Astrocyte (in vitro differentiated cells and primary cell): ENCODE results near the gene KDM7A. TPM values are rescaled to one million over a fixed set of nuclear protein-coding genes. Genes with fewer than 3 reads are reported as not detected.

Experiments used
- DNase-seq: peaks from one replicate; pipeline ENCODE4 v3.0.0-alpha.2; 2010; ENCODE audit warnings: low read depth
- FAIRE-seq: peaks from 2 replicates; lab custom pipeline; 2011; peaks lifted over from hg19 to GRCh38; lab: Jason Lieb, UNC
- H2AFZ ChIP-seq: 2 replicates; pipeline ENCODE4 v1.6.0; 2012; ENCODE audit warnings: low read depth, low read length, inconsistent platforms
- H3K27ac ChIP-seq: 2 replicates; pipeline ENCODE4 v1.5.1; 2011; ENCODE audit warnings: low read depth, low read length, inconsistent platforms
- H3K27me3 ChIP-seq: 2 replicates; pipeline ENCODE4 v1.6.0; 2011; ENCODE audit warnings: low read length, inconsistent platforms; ENCODE audit not compliant: insufficient read depth
- H3K36me3 ChIP-seq: 2 replicates; pipeline ENCODE4 v1.5.1; 2011; ENCODE audit warnings: low read length, inconsistent platforms; ENCODE audit not compliant: insufficient read depth
- H3K4me1 ChIP-seq: 2 replicates; pipeline ENCODE4 v1.5.1; 2011; ENCODE audit warnings: low read length, inconsistent platforms; ENCODE audit not compliant: insufficient read depth
- H3K4me2 ChIP-seq: 2 replicates; pipeline ENCODE4 v1.6.0; 2012; ENCODE audit warnings: low read length, inconsistent platforms
- H3K4me3 ChIP-seq: 2 replicates; pipeline ENCODE4 v1.5.1; 2011; ENCODE audit warnings: low read depth, mild to moderate bottlenecking, low read length, inconsistent platforms; ENCODE audit not compliant: insufficient read depth
- H3K79me2 ChIP-seq: 2 replicates; pipeline ENCODE4 v1.6.0; 2012; ENCODE audit warnings: mild to moderate bottlenecking, low read length, inconsistent platforms; ENCODE audit not compliant: insufficient read depth
- H3K9ac ChIP-seq: 2 replicates; pipeline ENCODE4 v1.6.0; 2012; ENCODE audit warnings: mild to moderate bottlenecking, low read length, inconsistent platforms
- H3K9me3 ChIP-seq: 2 replicates; pipeline ENCODE4 v1.5.1; 2012; ENCODE audit warnings: low read depth, mild to moderate bottlenecking, low read length, inconsistent platforms; ENCODE audit not compliant: insufficient read depth
- H4K20me1 ChIP-seq: 2 replicates; pipeline ENCODE4 v1.6.0; 2012; ENCODE audit warnings: low read length, inconsistent platforms; ENCODE audit not compliant: insufficient read depth
- H3K27ac Mint-ChIP-seq: one replicate; pipeline ENCODE4 v1.8.0; 2021; ENCODE audit warnings: mild to moderate bottlenecking, mixed read lengths; ENCODE audit not compliant: unreplicated experiment
- H3K27me3 Mint-ChIP-seq: one replicate; pipeline ENCODE4 v1.8.0; 2021; ENCODE audit warnings: low read depth, mixed read lengths; ENCODE audit not compliant: unreplicated experiment
- H3K36me3 Mint-ChIP-seq: one replicate; pipeline ENCODE4 v1.8.0; 2021; ENCODE audit warnings: low read depth, mixed read lengths; ENCODE audit not compliant: unreplicated experiment
- H3K4me1 Mint-ChIP-seq: one replicate; pipeline ENCODE4 v1.8.0; 2021; ENCODE audit warnings: low read depth, mixed read lengths; ENCODE audit not compliant: unreplicated experiment
- H3K4me3 Mint-ChIP-seq: one replicate; pipeline ENCODE4 v1.8.0; 2021; ENCODE audit warnings: mild to moderate bottlenecking, moderate library complexity, mixed read lengths; ENCODE audit not compliant: unreplicated experiment
- H3K9me3 Mint-ChIP-seq: one replicate; pipeline ENCODE4 v1.8.0; 2021; ENCODE audit warnings: mild to moderate bottlenecking, mixed read lengths; ENCODE audit not compliant: unreplicated experiment
- EZH2 ChIP-seq: IDR thresholded peaks from 2 replicates; pipeline ENCODE4 v1.6.1; 2012; ENCODE audit warnings: mild to moderate bottlenecking, low read length, inconsistent platforms; ENCODE audit not compliant: insufficient read depth
- total RNA-seq: library from RNA; stranded (reverse); gene quantifications from 2 replicates; pipeline ENCODE4 v1.2.1, GENCODE V29; 2021
- TF ChIP-seq, protein P1 (sequence below): IDR thresholded peaks from 2 replicates; pipeline ENCODE4 v1.5.1; 2011; ENCODE audit warnings: low read depth, mild to moderate bottlenecking, inconsistent platforms, low read length, moderate library complexity; ENCODE audit not compliant: insufficient read depth

Gene KDM7A
- total RNA-seq, 1 donor from 2014 or later: 5.4 TPM

DNA sequence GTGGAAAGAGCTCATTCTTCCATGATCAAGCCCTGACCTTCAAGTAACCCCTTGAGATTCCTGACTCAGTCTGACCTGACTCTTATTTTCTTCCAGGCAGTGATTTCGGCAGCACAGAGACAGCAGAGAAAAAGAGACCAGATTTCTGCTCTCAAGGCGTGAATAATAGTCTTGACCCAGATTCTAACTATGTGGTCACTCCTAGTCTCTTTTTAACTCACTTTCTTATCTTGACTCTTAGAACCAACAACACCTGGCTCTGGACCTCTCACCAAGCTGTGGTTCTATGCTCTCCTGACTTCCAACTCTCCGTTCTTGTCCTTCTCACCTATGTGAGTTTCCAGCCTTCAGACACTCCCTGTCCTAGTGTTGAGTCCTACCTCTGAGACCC, 36.9 kb upstream of the KDM7A start:
- TF ChIP-seq, protein P1, sequence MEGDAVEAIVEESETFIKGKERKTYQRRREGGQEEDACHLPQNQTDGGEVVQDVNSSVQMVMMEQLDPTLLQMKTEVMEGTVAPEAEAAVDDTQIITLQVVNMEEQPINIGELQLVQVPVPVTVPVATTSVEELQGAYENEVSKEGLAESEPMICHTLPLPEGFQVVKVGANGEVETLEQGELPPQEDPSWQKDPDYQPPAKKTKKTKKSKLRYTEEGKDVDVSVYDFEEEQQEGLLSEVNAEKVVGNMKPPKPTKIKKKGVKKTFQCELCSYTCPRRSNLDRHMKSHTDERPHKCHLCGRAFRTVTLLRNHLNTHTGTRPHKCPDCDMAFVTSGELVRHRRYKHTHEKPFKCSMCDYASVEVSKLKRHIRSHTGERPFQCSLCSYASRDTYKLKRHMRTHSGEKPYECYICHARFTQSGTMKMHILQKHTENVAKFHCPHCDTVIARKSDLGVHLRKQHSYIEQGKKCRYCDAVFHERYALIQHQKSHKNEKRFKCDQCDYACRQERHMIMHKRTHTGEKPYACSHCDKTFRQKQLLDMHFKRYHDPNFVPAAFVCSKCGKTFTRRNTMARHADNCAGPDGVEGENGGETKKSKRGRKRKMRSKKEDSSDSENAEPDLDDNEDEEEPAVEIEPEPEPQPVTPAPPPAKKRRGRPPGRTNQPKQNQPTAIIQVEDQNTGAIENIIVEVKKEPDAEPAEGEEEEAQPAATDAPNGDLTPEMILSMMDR: no peak
- TF ChIP-seq EZH2: no peak
- Histone ChIP-seq H3K9ac (no peak overlapping the region), H3K27ac (no peak overlapping the region), H3K27me3 (no peaks in the 10 kb centered on the region), H4K20me1 (no peaks in the 10 kb centered on the region), H2AFZ (no peak overlapping the region), H3K4me1 (no peaks in the 10 kb centered on the region), H3K79me2 (no peaks in the 10 kb centered on the region), H3K9me3 (no peaks in the 10 kb centered on the region), H3K36me3 (no peaks in the 10 kb centered on the region), H3K4me3 (no peak overlapping the region), H3K4me2 (no peak overlapping the region)
- peaks cover 13% of the 10 kb centered on the region for H3K9me3 Mint-ChIP-seq
- DNase-seq (peak; percentile 39), FAIRE-seq (no peak)
- no peak overlapping the region for H3K27ac Mint-ChIP-seq
- no peaks in the 10 kb centered on the region for H3K4me1 Mint-ChIP-seq
- H3K27me3 Mint-ChIP-seq: peaks cover 40% of the 10 kb centered on the region
- H3K36me3 Mint-ChIP-seq: no peaks in the 10 kb centered on the region
- no peak overlapping the region for H3K4me3 Mint-ChIP-seq

DNA sequence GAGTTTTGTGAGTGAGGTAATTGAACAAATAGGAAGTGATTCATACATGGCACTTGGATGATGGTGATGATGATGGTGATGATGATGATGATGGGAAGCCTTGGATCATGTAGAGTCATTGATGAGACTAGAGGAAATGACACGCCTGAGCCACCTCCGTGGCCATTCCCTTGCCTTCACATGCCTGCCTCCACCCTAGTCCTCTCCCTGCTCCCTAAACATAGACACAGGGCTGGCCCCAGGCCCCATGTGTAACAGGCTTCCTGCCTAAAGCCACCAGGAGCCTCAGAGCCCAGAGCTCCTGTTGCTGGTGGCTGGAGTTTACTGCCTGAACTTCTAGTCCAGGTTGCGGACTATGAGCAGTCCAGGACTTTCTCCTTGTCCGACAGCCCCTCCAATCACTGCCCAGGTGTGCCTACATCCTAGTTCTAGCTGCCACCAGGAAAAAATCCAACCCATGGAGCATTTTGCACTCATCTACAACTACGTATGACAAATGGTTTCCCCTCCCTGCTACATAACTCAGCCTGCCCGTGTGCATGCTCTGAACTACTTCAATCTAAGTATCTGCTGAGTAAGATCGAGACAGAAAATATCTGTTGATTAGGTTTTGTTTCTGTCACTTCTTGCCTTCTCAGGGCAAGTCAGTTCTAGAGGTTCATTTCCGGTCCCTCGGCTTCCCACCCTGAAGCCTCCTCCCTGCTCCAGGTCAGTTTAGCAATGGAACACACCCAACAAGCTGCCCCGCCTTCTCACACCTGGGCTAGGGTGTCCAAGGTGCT, 35.5 kb upstream of the KDM7A start:
- Histone ChIP-seq H3K9ac (no peak overlapping the region), H3K4me2 (no peak overlapping the region), H4K20me1 (no peaks in the 10 kb centered on the region), H3K27me3 (peaks cover 4% of the 10 kb centered on the region), H3K36me3 (no peaks in the 10 kb centered on the region), H3K4me3 (no peak overlapping the region), H3K4me1 (no peaks in the 10 kb centered on the region), H3K9me3 (no peaks in the 10 kb centered on the region), H2AFZ (no peak overlapping the region), H3K79me2 (no peaks in the 10 kb centered on the region), H3K27ac (no peak overlapping the region)
- H3K4me1 Mint-ChIP-seq: no peaks in the 10 kb centered on the region
- DNase-seq (peak; percentile 8), FAIRE-seq (no peak)
- no peak overlapping the region for H3K27ac Mint-ChIP-seq
- TF ChIP-seq EZH2: no peak
- TF ChIP-seq, protein P1: no peak
- H3K36me3 Mint-ChIP-seq: peaks cover 1% of the 10 kb centered on the region
- H3K27me3 Mint-ChIP-seq: peaks cover 43% of the 10 kb centered on the region
- no peak overlapping the region for H3K4me3 Mint-ChIP-seq
- peaks cover 5% of the 10 kb centered on the region for H3K9me3 Mint-ChIP-seq

DNA sequence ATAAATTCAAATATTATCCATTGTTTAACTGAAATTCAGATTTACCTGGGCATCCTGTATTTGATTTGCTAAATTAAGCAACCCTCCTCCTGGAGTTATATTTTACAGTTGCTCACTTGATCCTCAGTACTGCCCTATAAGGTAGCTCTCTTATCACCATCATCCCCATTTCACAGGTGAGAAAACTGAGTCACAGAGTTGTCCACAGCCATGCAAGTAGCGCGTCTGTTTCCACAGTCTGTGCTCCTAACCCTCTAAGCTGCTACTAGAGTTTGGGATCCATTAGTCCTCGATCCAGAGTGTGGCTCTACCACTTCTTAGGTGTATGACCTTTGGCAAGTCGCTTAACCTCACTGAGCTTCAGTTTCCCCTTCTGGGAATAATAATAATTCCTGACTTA, 34.9 kb upstream of the KDM7A start:
- no peak overlapping the region for H3K27ac ChIP-seq
- no peak overlapping the region for H2AFZ ChIP-seq
- Mint-ChIP-seq H3K36me3 (peaks cover 1% of the 10 kb centered on the region), H3K27ac (no peak overlapping the region), H3K4me1 (no peaks in the 10 kb centered on the region), H3K9me3 (peaks cover 5% of the 10 kb centered on the region), H3K27me3 (peaks cover 45% of the 10 kb centered on the region), H3K4me3 (no peak overlapping the region)
- H3K9ac ChIP-seq: no peak overlapping the region
- H3K4me1 ChIP-seq: no peaks in the 10 kb centered on the region
- no peak overlapping the region for H3K4me2 ChIP-seq
- H3K9me3 ChIP-seq: no peaks in the 10 kb centered on the region
- peaks cover 9% of the 10 kb centered on the region for H3K27me3 ChIP-seq
- H3K36me3 ChIP-seq: no peaks in the 10 kb centered on the region
- TF ChIP-seq, protein P1: no peak
- TF ChIP-seq EZH2: no peak
- H4K20me1 ChIP-seq: no peaks in the 10 kb centered on the region
- no peak for FAIRE-seq
- DNase-seq: no peak
- no peaks in the 10 kb centered on the region for H3K79me2 ChIP-seq
- H3K4me3 ChIP-seq: no peak overlapping the region
